ENCODE results near the gene CLDN16.

Gene CLDN16

GRCh38 chr3:190442240-190442639, 54.3 kb downstream of the CLDN16 start:
- DNase-seq (ENCODE audit: low read depth in 2 of 2), result no peak

- DNase-seq (ENCODE audit: low read depth in 2 of 2), result no peak
These were observed 55.3 kb downstream of the CLDN16 start for GRCh38 chr3:190443257-190443656.

- no peak for DNase-seq (ENCODE audit: low read depth in 2 of 2)
These were observed 56.0 kb downstream of the CLDN16 start for GRCh38 chr3:190444006-190444405.

- DNase-seq (ENCODE audit: low read depth in 2 of 2), result no peak
These were observed 56.7 kb downstream of the CLDN16 start for GRCh38 chr3:190444576-190445145.

- no peak for DNase-seq (ENCODE audit: low read depth in 2 of 2)
These were observed 58.8 kb downstream of the CLDN16 start for GRCh38 chr3:190446573-190447279.

- no peak for DNase-seq (ENCODE audit: low read depth in 2 of 2)
These were observed 60.3 kb downstream of the CLDN16 start for GRCh38 chr3:190448256-190448655.

- no peak for DNase-seq (ENCODE audit: low read depth in 2 of 2)
These were observed 61.8 kb downstream of the CLDN16 start, which contains the start of gene TMEM207 for GRCh38 chr3:190449801-190450200. TSS of gene TMEM207 (minus strand) at chr3:190449901. CDS start at chr3:190449809, 92 bp downstream.

GRCh38 chr3:190455828-190456227, 67.9 kb downstream of the CLDN16 start:
- no peak for DNase-seq (ENCODE audit: low read depth in 2 of 2)

GRCh38 chr3:190456770-190457169, 68.8 kb downstream of the CLDN16 start:
- DNase-seq (ENCODE audit: low read depth in 2 of 2), result no peak

- no peak for DNase-seq (ENCODE audit: low read depth in 2 of 2)
These were observed 70.1 kb downstream of the CLDN16 start for GRCh38 chr3:190458040-190458439.
